Natural killer cell (primary cell): ENCODE results near the gene ABHD17A. TPM values are rescaled to one million over a fixed set of nuclear protein-coding genes. Genes with fewer than 3 reads are reported as not detected.
A peak's percentile ranks its signal among the peaks of the same experiment; 100 is the strongest.

Source experiments
- ATAC-seq, 3 donors: fragments of 150-1000 bp in 2 of 3; fragments of 200-7000 bp in 1 of 3; cut with Tn5 transposase; 1 replicate in 1 of 3; 2 replicates in 2 of 3; pipeline ENCODE4 v1.10.0; 2021; ENCODE audit warnings: mild to moderate bottlenecking in 2 of 3, moderate library complexity in 2 of 3
- DNase-seq, 2 donors: peaks; one replicate each; pipeline versions ENCODE4 v3.0.0 to v3.0.0-alpha.2; 2013 to 2021; ENCODE audit warnings: mixed read lengths in 1 of 2
- H3K27ac ChIP-seq: one replicate; pipeline ENCODE4 v1.5.1; 2013; ENCODE audit warnings: mild to moderate bottlenecking, low read length
- H3K27me3 ChIP-seq: one replicate; pipeline ENCODE4 v1.6.1; 2013; ENCODE audit warnings: low read length; ENCODE audit not compliant: control insufficient read depth, insufficient read depth
- H3K36me3 ChIP-seq: one replicate; pipeline ENCODE4 v1.6.1; 2013; ENCODE audit warnings: low read length; ENCODE audit not compliant: control insufficient read depth, insufficient read depth
- H3K4me1 ChIP-seq: one replicate; pipeline ENCODE4 v1.6.1; 2013; ENCODE audit warnings: low read length; ENCODE audit not compliant: control insufficient read depth, insufficient read depth
- H3K4me3 ChIP-seq: one replicate; pipeline ENCODE4 v1.5.1; 2013; ENCODE audit warnings: low read length
- H3K9me3 ChIP-seq: one replicate; pipeline ENCODE4 v1.6.1; 2013; ENCODE audit warnings: low read length; ENCODE audit not compliant: control insufficient read depth, insufficient read depth
- H3K27ac Mint-ChIP-seq, 2 donors: one replicate each; pipeline ENCODE4 v1.8.0; 2022; ENCODE audit warnings: mild to moderate bottlenecking in 2 of 2, mixed read lengths in 2 of 2, moderate library complexity in 1 of 2
- H3K27me3 Mint-ChIP-seq, 2 donors: one replicate each; pipeline ENCODE4 v1.8.0; 2022; ENCODE audit warnings: low read depth in 2 of 2, mixed read lengths in 2 of 2
- H3K36me3 Mint-ChIP-seq: one replicate; pipeline ENCODE4 v1.8.0; 2022; ENCODE audit warnings: mixed read lengths
- H3K4me1 Mint-ChIP-seq, 2 donors: one replicate each; pipeline ENCODE4 v1.8.0; 2022; ENCODE audit warnings: mixed read lengths in 2 of 2
- H3K4me3 Mint-ChIP-seq: one replicate; pipeline ENCODE4 v1.8.0; 2022; ENCODE audit warnings: mild to moderate bottlenecking, moderate library complexity, mixed read lengths
- H3K9me3 Mint-ChIP-seq, 2 donors: one replicate each; pipeline ENCODE4 v1.8.0; 2022; ENCODE audit warnings: mixed read lengths in 2 of 2
- WGBS: methylation state at CpG from one replicate; pipeline ENCODE4 v1.1.7; 2013; ENCODE audit warnings: missing lambda C conversion rate; ENCODE audit not compliant: insufficient coverage; 5-methylcytosine and 5-hydroxymethylcytosine counted together
- intact Hi-C: fragments of 100-400 bp; cut with micrococcal nuclease; formaldehyde crosslinking; loops from one replicate; pipeline ENCODE4 v1.14.2; 2022
- total RNA-seq, 4 donors: library from RNA; stranded (reverse); fragments of 120-200 nt in 1 of 4; gene quantifications; one replicate each; pipeline versions ENCODE4 v1.2.3 to v1.2.4, GENCODE V29; 2013 to 2022
- TF ChIP-seq, protein P1 (sequence below): fragments of 200-600 bp; IDR thresholded peaks from one replicate; pipeline ENCODE4 v1.8.0; 2022; ENCODE audit warnings: antibody characterized with exemption

ABHD17A gene
- total RNA-seq, 3 donors from 2014 or later (not counting 1 experiment from before 2014, with no cell fraction given): 554 to 652 (median 608) TPM

DNA sequence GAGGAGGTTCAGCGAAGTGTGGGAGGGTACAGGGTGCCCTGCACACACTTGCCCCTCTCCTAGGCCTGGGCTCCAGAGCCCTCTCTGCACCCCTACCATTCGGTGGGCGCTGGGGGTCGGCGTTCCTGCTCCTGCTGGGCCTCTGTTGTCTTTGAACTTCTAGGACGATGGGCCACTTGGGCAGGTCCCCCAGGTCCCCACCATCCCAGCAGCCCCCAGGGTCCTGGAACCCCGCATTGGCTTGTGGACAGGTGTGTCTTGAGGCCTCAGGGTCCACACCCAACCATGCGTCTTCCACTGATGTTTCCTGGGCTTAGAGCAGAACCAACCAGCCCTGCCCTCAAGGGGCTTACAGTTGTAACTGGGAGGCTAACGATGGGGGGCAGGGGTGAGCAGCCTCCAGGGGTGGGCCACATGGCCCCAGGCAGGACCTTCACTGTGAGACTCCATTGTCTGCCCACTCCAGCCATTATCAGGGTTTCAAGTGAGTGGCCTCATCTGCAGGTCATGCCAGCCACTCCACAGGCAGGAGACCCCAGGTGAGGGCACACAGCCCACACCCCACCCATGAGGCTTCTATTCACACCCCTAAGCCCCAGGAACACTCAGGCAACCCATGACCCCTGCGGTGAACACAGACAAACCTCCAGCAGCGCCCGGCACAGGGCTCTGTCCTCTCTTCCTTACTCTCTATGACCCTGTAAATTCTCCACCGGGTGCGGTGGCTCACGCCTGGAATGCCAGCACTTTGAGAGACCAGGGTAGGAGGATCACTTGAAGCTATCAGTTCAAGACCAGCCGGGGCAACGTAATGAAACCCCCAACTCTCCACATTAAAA, 19.9 kb downstream of the ABHD17A start:
- ATAC-seq (no peak), DNase-seq (peak in 1 of 2 donors; percentile 17)
- no peaks in the 10 kb centered on the region for H3K9me3 Mint-ChIP-seq
- H3K4me1 ChIP-seq: peaks cover 42% of the 10 kb centered on the region
- peak overlapping the region; percentile 46 to 77 for H3K27ac Mint-ChIP-seq
- H3K27me3 Mint-ChIP-seq: no peaks in the 10 kb centered on the region
- 86% methylated on average over 17 of the region's 17 CpGs for WGBS
- H3K4me3 ChIP-seq: no peak overlapping the region
- H3K4me3 Mint-ChIP-seq: peak overlapping the region; percentile 78
- H3K4me1 Mint-ChIP-seq: peaks cover 21 to 43% of the 10 kb centered on the region in 2 donors
- TF ChIP-seq, protein P1, sequence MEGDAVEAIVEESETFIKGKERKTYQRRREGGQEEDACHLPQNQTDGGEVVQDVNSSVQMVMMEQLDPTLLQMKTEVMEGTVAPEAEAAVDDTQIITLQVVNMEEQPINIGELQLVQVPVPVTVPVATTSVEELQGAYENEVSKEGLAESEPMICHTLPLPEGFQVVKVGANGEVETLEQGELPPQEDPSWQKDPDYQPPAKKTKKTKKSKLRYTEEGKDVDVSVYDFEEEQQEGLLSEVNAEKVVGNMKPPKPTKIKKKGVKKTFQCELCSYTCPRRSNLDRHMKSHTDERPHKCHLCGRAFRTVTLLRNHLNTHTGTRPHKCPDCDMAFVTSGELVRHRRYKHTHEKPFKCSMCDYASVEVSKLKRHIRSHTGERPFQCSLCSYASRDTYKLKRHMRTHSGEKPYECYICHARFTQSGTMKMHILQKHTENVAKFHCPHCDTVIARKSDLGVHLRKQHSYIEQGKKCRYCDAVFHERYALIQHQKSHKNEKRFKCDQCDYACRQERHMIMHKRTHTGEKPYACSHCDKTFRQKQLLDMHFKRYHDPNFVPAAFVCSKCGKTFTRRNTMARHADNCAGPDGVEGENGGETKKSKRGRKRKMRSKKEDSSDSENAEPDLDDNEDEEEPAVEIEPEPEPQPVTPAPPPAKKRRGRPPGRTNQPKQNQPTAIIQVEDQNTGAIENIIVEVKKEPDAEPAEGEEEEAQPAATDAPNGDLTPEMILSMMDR: no peak
- H3K9me3 ChIP-seq: no peaks in the 10 kb centered on the region
- H3K27ac ChIP-seq: peak overlapping the region; percentile 67
- intact Hi-C loops: no loop called here
- no peaks in the 10 kb centered on the region for H3K27me3 ChIP-seq
- H3K36me3 ChIP-seq: peaks cover 2% of the 10 kb centered on the region
- H3K36me3 Mint-ChIP-seq: no peaks in the 10 kb centered on the region

DNA sequence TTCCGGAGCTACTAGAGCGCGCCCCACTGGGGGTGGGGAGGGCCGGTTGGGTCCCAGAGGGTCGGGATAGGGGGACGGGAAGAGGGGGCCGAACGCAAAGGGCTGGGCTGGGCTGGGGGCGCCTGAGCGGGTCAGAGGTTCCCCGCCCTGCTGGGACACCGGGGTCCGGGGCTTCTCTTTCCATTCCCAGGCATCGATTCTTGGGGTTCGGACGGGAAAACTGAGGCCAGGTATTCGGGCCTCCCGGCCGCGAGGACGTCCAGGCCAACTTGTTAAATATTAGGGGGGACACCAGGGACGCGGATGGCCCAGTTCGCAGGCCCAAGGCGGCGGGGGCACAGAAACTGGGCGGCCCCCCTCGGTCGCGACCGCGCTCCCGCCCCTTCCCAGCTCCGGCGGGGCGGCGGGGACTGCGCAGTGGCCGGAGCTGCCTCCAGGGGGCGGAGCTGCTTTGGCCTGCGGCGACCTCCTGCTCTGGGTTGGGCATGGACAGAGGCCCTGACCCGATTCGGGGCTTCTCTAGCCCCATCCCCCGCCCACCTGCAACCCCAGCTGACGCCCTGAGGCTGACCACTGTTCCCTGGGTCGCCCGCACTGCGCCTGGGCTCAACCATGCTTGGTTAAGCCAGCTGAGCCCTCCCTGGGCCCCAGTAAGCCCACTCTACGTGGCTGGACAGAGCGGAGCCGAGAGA, 20.7 kb downstream of the ABHD17A start:
- no peaks in the 10 kb centered on the region for H3K27me3 Mint-ChIP-seq
- TF ChIP-seq, protein P1: peak; percentile 71
- ATAC-seq: peak; percentile 13 to 31 (median 23)
- DNase-seq: peak; percentile 70 to 75
- WGBS: 2% methylated on average over 52 of the region's 52 CpGs
- peak overlapping the region; percentile 73 for H3K4me3 ChIP-seq
- H3K4me1 Mint-ChIP-seq: peaks cover 21 to 43% of the 10 kb centered on the region in 2 donors
- peaks cover 48% of the 10 kb centered on the region for H3K4me1 ChIP-seq
- H3K9me3 ChIP-seq: no peaks in the 10 kb centered on the region
- H3K27ac ChIP-seq: peak overlapping the region; percentile 67
- intact Hi-C loops: loop anchor here (1.0 to 5.0 kb wide), 2 partner anchors 12 to 33 kb away; no protein-coding TSS in a partner anchor
- peak overlapping the region; percentile 46 to 77 for H3K27ac Mint-ChIP-seq
- H3K36me3 Mint-ChIP-seq: no peaks in the 10 kb centered on the region
- no peaks in the 10 kb centered on the region for H3K9me3 Mint-ChIP-seq
- no peaks in the 10 kb centered on the region for H3K27me3 ChIP-seq
- H3K36me3 ChIP-seq: peaks cover 2% of the 10 kb centered on the region
- H3K4me3 Mint-ChIP-seq: peak overlapping the region; percentile 78

DNA sequence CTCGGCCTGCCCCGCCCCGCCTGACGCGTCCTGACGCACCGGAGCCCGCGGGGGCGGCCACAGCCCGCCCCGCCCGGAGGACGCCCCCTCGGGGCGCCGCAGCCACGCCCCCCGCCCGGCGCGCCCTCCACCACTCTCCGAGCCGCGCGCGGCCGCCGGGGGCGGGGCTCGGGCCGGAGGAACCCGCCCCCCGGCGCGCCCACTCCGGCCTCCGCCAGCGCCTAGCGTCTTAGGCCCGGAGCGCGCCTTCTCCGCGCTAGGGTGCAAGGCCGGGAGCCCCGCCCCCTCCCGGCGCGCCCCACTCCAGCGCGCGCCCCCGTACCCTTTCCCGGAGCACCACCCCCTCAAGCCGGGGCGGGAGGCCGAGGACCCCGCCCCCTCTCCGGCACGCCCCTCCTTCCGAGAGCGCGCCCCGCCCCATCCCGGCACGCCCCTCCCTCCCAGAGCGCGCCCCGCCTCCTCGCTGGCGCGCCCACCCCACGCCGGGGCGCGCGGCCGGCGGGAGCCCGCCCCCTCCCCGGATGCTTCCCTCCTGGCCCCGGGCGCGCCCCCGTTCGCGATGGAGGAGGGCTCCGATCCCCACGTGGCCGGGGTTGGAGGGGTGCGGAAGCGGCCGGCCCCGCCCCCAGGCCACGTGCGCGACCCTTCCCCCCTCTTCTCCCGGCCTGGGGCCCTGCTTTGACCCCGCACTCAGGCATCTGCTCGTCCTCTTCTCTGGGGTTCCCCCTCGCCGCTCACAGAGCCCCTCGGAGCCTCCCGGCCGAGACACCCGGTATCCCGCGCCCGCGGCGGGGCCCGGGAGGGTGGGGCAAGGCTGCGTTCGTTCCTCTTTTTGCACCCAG, 21.4 kb downstream of the ABHD17A start:
- Histone ChIP-seq H3K36me3 (peaks cover under 1% of the 10 kb centered on the region), H3K9me3 (no peaks in the 10 kb centered on the region), H3K4me3 (peak overlapping the region; percentile 73), H3K27me3 (no peaks in the 10 kb centered on the region), H3K4me1 (peaks cover 48% of the 10 kb centered on the region), H3K27ac (peak overlapping the region; percentile 67)
- Mint-ChIP-seq H3K27me3 (no peaks in the 10 kb centered on the region), H3K27ac (peak overlapping the region; percentile 46 to 77), H3K4me3 (peak overlapping the region; percentile 78), H3K36me3 (no peaks in the 10 kb centered on the region), H3K9me3 (no peaks in the 10 kb centered on the region), H3K4me1 (peaks cover 18 to 48% of the 10 kb centered on the region in 2 donors)
- peak; percentile 73 to 90 (median 74) for ATAC-seq
- TF ChIP-seq, protein P1: no peak
- WGBS: under 1% methylated on average over 115 of the region's 115 CpGs
- peak; percentile 90 to 96 for DNase-seq
- intact Hi-C loops: loop anchor here (1.0 to 5.0 kb wide), 2 partner anchors 12 to 33 kb away; no protein-coding TSS in a partner anchor
